HG03558 (cell line): Measurements from ENCODE around the gene PALD1.

Source experiments
- ATAC-seq: cut with Tn5 transposase; IDR thresholded peaks from one replicate; pipeline ENCODE4 v1.9.1; 2021; ENCODE audit warnings: moderate number of reproducible peaks; ENCODE audit not compliant: unreplicated experiment; ENCODE audit errors: extremely low read depth

PALD1 gene

GRCh38 chr10:70549351-70549961 lies 70.9 kb downstream of the PALD1 start:
- ATAC-seq, result no peak

- no peak for ATAC-seq
These were observed 71.4 kb downstream of the PALD1 start for GRCh38 chr10:70549962-70550458.

DNA sequence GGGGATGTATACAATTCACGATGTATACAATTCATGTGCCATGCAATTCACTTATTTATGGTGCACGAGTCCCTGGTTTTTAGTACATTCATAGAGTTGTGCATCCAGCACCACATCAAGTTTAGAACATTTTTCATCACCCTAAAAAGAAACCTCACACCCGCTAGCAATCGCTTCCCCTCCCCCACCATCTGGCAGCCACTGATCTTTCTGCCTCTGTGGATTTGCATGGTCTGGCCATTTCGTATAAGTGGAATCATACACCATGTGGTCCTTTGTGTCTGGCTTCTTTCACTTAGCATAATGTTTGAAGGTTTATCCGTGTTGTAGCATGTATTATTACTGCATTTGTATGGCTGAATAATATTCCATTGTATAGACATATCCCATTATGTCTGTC lies 71.9 kb downstream of the PALD1 start:
- no peak for ATAC-seq

- ATAC-seq, result no peak
These were observed 72.9 kb downstream of the PALD1 start for GRCh38 chr10:70551466-70551865.

- no peak for ATAC-seq
These were observed 73.4 kb downstream of the PALD1 start for GRCh38 chr10:70551971-70552422.

DNA sequence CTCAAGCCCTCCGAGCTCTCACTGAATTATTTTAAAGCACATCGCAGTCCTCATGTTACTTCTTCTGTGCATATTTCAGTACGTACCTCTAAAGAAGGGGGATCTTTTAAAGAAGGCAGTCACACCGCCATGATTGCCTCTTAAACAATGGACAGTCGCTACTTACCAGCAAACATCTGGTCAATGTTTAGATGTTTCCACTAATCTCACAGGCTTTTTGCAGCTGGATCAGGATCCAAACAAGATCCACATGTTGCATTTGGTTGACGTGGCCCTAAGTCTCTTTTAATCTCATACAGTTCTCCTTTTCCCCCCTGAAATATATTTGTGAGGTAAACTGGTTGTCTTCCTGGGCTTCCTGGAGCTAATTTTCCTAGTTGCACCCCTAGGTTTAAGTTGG lies 74.0 kb downstream of the PALD1 start:
- no peak for ATAC-seq

GRCh38 chr10:70555371-70555770 lies 76.8 kb downstream of the PALD1 start:
- no peak for ATAC-seq

- ATAC-seq, result no peak
These were observed 78.7 kb downstream of the PALD1 start for GRCh38 chr10:70557086-70557845.

DNA sequence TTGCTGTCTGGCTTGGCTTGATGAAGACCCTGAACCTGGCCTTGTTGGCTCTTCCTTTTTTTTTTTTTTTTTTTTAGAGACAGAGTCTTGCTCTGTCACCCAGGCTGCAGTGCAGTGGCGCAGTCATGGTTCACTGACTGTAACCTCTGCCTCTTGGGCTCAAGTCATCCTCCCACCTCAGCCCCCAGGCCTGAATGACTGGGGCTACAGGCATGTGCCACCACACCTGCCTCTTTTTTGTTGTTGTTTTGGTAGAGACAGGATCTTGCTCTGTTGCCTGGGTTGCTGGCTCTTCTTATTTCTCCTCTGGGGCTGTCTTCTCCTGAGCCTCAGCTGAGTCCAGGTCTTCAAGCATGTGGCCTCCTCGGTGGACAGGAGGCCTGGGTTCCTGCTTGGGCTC lies 79.3 kb downstream of the PALD1 start:
- no peak for ATAC-seq

DNA sequence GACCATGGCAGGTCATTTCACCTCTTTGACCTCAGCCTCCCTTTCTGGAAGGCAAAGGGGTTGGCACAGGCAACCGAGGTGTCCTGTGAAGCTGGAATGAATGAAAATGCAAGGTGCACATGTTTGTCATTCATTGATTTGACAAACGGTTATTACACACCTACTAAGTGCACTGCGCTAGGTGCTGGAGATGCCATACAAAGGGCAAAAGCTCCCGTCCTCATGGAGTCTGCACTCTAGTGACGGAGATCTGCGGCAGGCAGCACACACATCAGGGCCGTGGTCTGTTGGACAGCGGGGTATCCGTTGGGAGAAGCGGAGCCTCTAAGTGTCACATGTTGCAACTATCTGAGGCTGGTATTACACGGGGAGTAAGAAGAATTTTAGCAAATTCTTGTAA lies 79.7 kb downstream of the PALD1 start:
- no peak for ATAC-seq

DNA sequence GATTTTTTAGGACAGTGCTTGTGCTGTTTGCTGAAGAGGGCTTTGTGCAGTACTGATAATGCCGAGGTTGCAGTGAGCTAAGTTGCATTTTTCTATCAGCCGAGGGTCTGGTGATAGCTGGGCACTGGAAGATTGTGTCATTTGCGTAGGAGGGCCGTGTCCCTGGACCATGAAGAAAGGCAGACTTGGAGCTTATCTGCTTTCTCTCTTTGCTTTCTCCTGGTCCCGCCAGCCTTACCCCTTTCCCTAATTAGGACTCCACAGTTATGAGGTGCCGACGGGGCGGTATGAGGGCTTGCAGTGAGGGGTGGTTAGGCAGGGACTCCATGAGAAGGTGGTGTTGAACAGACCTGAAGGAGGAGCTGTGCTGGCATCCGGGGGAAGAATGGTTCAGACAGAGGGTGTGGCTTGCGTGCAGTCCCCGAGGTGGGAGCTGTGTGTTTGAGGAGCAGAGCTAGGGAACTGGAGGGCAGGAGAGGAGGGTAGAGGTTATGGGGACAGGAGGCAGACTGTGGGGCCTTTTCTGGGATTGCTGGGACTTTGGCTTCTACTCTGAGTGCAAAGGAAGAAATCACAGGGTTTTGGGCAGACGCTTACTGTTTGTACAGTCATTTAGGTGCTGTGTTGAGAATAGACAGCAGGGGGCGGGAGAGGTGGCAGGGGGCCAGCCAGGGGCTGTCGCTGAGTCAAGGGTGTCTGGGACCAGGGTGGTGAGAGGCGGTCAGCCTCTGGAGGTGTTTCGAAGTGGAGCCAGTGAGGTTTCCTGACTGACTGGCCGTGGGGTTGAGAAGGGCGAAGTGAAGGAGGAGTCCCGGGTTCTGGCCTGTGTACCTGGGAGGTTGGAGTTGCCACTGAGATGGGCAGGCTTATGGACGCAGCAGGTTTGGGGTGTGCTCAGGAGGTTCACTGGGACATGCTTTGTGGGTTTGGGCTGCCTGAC lies 80.6 kb downstream of the PALD1 start:
- no peak for ATAC-seq

DNA sequence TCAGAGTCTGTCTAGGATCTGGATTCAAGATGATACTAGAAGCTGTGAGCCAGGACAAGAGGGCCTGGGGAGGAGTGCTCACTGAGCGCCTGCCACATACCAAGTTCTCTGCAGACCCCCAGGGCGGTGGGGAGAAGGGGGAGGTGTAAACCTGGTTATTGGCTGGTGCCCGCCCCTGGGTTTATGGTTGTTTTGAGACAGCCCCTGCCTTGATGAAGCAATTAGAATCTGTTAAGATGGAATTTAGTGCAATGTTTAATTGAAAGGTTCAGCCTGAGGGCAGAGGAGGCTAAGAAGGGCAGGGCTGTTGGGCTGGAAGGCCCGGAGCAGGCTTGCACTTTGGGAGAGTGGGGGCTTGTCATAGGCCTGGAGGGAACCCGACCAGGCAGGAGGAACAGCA lies 81.3 kb downstream of the PALD1 start:
- ATAC-seq, result no peak

- no peak for ATAC-seq
These were observed 82.0 kb downstream of the PALD1 start for GRCh38 chr10:70560511-70560941.

- ATAC-seq, result no peak
These were observed 82.5 kb downstream of the PALD1 start for GRCh38 chr10:70561070-70561469.

- ATAC-seq, result no peak
These were observed 83.0 kb downstream of the PALD1 start for GRCh38 chr10:70561558-70561957.

DNA sequence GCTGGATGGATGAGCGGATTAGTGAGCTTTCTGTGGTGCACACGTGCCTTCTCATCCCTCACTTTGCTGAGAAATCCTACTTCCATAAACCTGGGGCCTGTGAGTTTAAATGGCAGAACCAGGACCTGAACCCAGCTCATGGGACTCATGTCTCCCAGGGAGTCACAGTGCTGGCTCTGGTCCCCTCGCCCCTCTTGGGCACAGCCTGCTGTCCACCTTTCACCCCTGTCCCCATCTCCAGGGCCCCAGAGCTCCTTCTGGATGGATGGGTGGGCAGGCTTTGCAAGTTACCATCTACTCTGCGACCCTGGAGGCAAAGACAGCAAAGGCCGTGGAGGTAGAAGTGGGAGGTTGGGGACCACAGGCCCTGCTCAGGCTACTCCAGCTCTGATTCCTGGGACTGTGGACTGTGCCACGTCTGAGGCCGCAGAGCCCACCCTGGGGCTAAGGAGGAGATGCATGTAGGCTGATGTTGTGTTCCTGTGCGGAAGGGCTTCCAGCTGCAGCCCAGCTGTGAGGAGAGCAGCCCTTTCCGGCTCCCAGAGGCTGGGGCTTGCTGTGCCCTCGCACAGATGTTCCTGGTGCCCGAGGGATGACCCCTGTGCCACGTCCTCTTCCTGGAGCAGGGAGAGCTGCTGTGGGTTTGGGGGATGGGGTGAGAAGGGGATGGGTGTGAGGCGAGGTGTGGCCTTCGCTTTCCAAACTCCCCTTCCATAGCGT lies 83.6 kb downstream of the PALD1 start:
- ATAC-seq, result no peak

- no peak for ATAC-seq
These were observed 84.7 kb downstream of the PALD1 start for GRCh38 chr10:70563230-70563629.

DNA sequence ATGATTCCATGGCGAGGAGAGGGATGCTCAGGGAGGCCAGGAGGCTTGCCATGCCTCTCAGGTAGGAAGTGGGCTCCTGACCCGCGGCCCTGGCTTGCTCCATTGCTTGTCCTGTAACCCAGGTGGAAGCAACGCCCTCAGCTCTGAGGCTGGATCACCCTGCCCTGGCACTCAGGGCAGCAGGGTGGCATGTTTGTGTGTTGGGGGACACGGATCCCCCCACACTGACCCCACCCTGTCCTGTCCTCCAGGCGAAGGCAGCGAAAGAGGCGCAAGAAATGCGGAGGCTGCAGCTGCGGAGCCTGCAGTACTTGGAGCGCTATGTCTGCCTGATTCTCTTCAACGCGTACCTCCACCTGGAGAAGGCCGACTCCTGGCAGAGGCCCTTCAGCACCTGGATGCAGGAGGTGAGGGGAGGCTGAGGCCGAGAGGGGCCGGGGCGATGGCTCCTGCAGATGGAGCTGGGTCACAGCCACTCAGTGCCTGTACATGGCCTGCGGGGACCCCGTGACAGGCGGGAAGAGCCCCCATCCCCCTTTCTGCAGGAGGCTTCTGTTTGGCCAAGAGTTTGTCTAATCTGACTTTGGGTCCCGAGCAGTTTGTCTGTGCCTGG lies 85.7 kb downstream of the PALD1 start:
- no peak for ATAC-seq

- ATAC-seq, result no peak
These were observed 86.4 kb downstream of the PALD1 start for GRCh38 chr10:70564901-70565351.
